WTC11 (cell line): ENCODE data around the gene RHBDL2. TPM values are rescaled to one million over a fixed set of nuclear protein-coding genes. Genes with fewer than 3 reads are reported as not detected.

Source experiments
- ATAC-seq: fragments of 200-7000 bp; cut with Tn5 transposase; 2 replicates; pipeline ENCODE4 v1.10.0; 2021; ENCODE audit warnings: mild to moderate bottlenecking, moderate library complexity
- CTCF ChIA-PET: fragments of 300-600 bp; sonication (Branson Sonifier 250); formaldehyde crosslinking; loops from one replicate; lab custom pipeline; 2021; ENCODE audit warnings: antibody characterized with exemption; lab: Charles Lee
- POLR2A ChIA-PET: fragments of 350-600 bp; sonication (Branson Sonifier 250); formaldehyde crosslinking; loops from one replicate; lab custom pipeline; 2021; ENCODE audit warnings: antibody characterized with exemption; lab: Charles Lee
- DNase-seq: peaks from one replicate; pipeline ENCODE4 v3.0.0; 2021; ENCODE audit warnings: low spot score
- H3K27ac Mint-ChIP-seq: 2 replicates; pipeline ENCODE4 v1.8.0; 2021; ENCODE audit warnings: mixed read lengths
- H3K27me3 Mint-ChIP-seq: 2 replicates; pipeline ENCODE4 v1.8.0; 2021; ENCODE audit warnings: low read depth, mild to moderate bottlenecking, moderate library complexity, mixed read lengths
- H3K36me3 Mint-ChIP-seq: 2 replicates; pipeline ENCODE4 v1.8.0; 2021; ENCODE audit warnings: mixed read lengths
- H3K4me1 Mint-ChIP-seq: 2 replicates; pipeline ENCODE4 v1.8.0; 2022; ENCODE audit warnings: mixed read lengths
- H3K4me3 Mint-ChIP-seq: 2 replicates; pipeline ENCODE4 v1.8.0; 2021; ENCODE audit warnings: mild to moderate bottlenecking, moderate library complexity, mixed read lengths
- H3K9me3 Mint-ChIP-seq: 2 replicates; pipeline ENCODE4 v1.8.0; 2021; ENCODE audit warnings: mixed read lengths
- ELF4 ChIP-seq: sonication (generic); formaldehyde crosslinking; IDR thresholded peaks from 2 replicates; pipeline ENCODE4 v1.8.1; 2022; ENCODE audit warnings: low read depth, mild to moderate bottlenecking, moderate library complexity, missing genetic modification reagents
- FOXJ3 ChIP-seq: sonication (generic); formaldehyde crosslinking; IDR thresholded peaks from 2 replicates; pipeline ENCODE4 v1.9.0; 2021; ENCODE audit warnings: missing genetic modification reagents, mild to moderate bottlenecking, borderline replicate concordance
- FOXK1 ChIP-seq: sonication (generic); formaldehyde crosslinking; IDR thresholded peaks from 2 replicates; pipeline ENCODE4 v1.8.0; 2022; ENCODE audit warnings: mild to moderate bottlenecking, moderate library complexity, missing genetic modification reagents
- HMGA2 ChIP-seq: fragments of 250-450 bp; sonication (Bioruptor Pico); IDR thresholded peaks from 2 replicates; pipeline ENCODE4 v1.4.0; 2021; ENCODE audit warnings: mild to moderate bottlenecking, moderate library complexity
- MXD4 ChIP-seq: fragments of 250-450 bp; sonication (Bioruptor Pico); IDR thresholded peaks from 2 replicates; pipeline ENCODE4 v1.8.0; 2021; ENCODE audit warnings: mild to moderate bottlenecking, moderate library complexity, borderline replicate concordance
- RELA ChIP-seq: sonication (generic); formaldehyde crosslinking; IDR thresholded peaks from 2 replicates; pipeline ENCODE4 v1.8.1; 2022; ENCODE audit warnings: missing genetic modification reagents, mild to moderate bottlenecking, borderline replicate concordance
- SMAD3 ChIP-seq: sonication (generic); formaldehyde crosslinking; IDR thresholded peaks from 2 replicates; pipeline ENCODE4 v1.8.0; 2022; ENCODE audit warnings: missing genetic modification reagents, mild to moderate bottlenecking, borderline replicate concordance
- SMAD4 ChIP-seq: sonication (generic); formaldehyde crosslinking; IDR thresholded peaks from 2 replicates; pipeline ENCODE4 v1.8.0; 2022; ENCODE audit warnings: mild to moderate bottlenecking, missing genetic modification reagents
- ZNF121 ChIP-seq: sonication (generic); formaldehyde crosslinking; IDR thresholded peaks from 2 replicates; pipeline ENCODE4 v1.8.0; 2023; ENCODE audit warnings: missing genetic modification reagents
- total RNA-seq: library from RNA; stranded (reverse); gene quantifications from 3 replicates; pipeline ENCODE4 v1.2.3, GENCODE V29; 2021
- TF ChIP-seq, protein P1 (sequence below): sonication (generic); formaldehyde crosslinking; IDR thresholded peaks from 2 replicates; pipeline ENCODE4 v1.8.1; 2022; ENCODE audit warnings: low read depth, mild to moderate bottlenecking, moderate library complexity, missing genetic modification reagents, borderline replicate concordance
- TF ChIP-seq, protein P2 (sequence below): fragments of 250-450 bp; sonication (Bioruptor Pico); conservative IDR thresholded peaks from 2 replicates; pipeline ENCODE4 v1.9.0; 2021; ENCODE audit warnings: mild to moderate bottlenecking
- TF ChIP-seq, protein P3 (sequence below): fragments of 250-450 bp; sonication (Bioruptor Pico); IDR thresholded peaks from 2 replicates; pipeline ENCODE4 v1.8.0; 2021; ENCODE audit warnings: mild to moderate bottlenecking
- TF ChIP-seq, protein P4 (sequence below): sonication (generic); formaldehyde crosslinking; IDR thresholded peaks from 2 replicates; pipeline ENCODE4 v1.8.1; 2023; ENCODE audit warnings: mild to moderate bottlenecking, missing genetic modification reagents, borderline replicate concordance
- TF ChIP-seq, protein P5 (sequence below): sonication (generic); formaldehyde crosslinking; conservative IDR thresholded peaks from 2 replicates; pipeline ENCODE4 v1.8.1; 2023; ENCODE audit warnings: mild to moderate bottlenecking, low read depth, missing genetic modification reagents, moderate library complexity
- TF ChIP-seq, protein P6 (sequence below): fragments of 250-450 bp; sonication (Bioruptor Pico); IDR thresholded peaks from 2 replicates; pipeline ENCODE4 v2.1.2; 2022; ENCODE audit warnings: mild to moderate bottlenecking, moderate library complexity
- TF ChIP-seq, protein P7 (sequence below): sonication (generic); formaldehyde crosslinking; IDR thresholded peaks from 2 replicates; pipeline ENCODE4 v1.8.0; 2023; ENCODE audit warnings: missing genetic modification reagents, mild to moderate bottlenecking, borderline replicate concordance

RHBDL2 gene
- total RNA-seq, 1 experiment from 2014 or later = 0.26 TPM

DNA sequence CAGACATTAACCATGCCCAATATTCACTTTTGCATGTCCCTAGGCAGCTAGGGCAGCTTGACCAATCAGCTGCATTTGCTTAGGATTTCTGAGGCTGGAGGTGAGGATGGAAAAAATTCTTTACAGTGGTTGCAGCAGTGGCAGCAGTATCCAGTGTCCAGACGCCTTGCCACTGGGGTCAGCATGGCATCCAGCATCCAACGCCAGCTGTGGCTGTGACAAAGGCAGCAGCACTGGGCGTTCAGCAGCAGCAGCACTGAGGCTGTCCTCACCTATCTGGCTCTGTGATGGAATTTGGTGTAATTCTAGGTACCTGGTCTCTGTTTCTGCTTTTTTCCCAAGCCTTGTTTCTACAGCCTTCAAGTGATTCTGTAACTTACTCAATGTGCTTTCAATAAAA is 15.5 kb downstream of the RHBDL2 start:
- Mint-ChIP-seq H3K4me3 (no peak overlapping the region), H3K27ac (no peak overlapping the region), H3K36me3 (no peaks in the 10 kb centered on the region), H3K27me3 (no peaks in the 10 kb centered on the region), H3K4me1 (peaks cover 5% of the 10 kb centered on the region), H3K9me3 (no peaks in the 10 kb centered on the region)
- DNase-seq = no peak
- POLR2A ChIA-PET = no interaction called here
- CTCF ChIA-PET = no interaction called here
- TF ChIP-seq RELA = no peak
- no peak for TF ChIP-seq ELF4 (CRISPR knock-in tag)
- no peak for TF ChIP-seq SMAD4
- TF ChIP-seq, protein P1, sequence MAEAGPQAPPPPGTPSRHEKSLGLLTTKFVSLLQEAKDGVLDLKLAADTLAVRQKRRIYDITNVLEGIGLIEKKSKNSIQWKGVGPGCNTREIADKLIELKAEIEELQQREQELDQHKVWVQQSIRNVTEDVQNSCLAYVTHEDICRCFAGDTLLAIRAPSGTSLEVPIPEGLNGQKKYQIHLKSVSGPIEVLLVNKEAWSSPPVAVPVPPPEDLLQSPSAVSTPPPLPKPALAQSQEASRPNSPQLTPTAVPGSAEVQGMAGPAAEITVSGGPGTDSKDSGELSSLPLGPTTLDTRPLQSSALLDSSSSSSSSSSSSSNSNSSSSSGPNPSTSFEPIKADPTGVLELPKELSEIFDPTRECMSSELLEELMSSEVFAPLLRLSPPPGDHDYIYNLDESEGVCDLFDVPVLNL (CRISPR knock-in tag) = no peak
- no peak for TF ChIP-seq HMGA2 (CRISPR knock-in tag)
- TF ChIP-seq, protein P2, sequence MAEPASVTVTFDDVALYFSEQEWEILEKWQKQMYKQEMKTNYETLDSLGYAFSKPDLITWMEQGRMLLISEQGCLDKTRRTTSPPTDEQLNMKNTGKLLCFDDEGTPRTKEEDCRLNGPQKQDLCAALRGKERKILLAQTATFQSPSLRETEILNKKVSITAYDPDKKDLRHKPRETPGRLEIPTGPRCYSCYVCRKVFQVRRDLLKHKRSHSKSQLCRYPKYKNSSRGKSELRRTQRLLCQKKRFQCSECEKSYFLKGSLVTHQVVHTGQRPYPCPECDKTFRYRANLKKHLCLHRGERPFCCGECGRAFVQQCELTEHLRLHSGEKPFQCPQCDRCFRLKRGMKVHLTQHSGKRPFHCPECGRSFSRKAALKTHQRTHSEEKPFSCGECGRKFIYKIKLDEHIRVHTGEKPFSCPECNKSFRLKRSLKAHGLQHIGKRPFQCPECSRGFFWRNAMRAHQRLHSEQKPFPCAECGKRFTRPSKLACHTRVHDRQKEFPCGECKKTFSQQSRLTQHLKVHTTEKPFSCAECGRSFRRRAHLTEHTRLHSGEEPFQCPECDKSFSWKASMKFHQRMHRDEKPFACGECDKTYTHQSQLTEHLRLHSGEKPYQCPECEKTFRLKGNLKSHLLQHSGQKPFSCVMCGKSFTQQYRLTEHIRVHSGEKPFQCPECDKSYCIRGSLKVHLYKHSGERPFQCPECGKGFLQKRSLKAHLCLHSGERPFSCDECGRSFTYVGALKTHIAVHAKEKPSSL (CRISPR knock-in tag) = no peak
- TF ChIP-seq, protein P3, sequence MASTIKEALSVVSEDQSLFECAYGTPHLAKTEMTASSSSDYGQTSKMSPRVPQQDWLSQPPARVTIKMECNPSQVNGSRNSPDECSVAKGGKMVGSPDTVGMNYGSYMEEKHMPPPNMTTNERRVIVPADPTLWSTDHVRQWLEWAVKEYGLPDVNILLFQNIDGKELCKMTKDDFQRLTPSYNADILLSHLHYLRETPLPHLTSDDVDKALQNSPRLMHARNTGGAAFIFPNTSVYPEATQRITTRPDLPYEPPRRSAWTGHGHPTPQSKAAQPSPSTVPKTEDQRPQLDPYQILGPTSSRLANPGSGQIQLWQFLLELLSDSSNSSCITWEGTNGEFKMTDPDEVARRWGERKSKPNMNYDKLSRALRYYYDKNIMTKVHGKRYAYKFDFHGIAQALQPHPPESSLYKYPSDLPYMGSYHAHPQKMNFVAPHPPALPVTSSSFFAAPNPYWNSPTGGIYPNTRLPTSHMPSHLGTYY = no peak
- TF ChIP-seq, protein P4, sequence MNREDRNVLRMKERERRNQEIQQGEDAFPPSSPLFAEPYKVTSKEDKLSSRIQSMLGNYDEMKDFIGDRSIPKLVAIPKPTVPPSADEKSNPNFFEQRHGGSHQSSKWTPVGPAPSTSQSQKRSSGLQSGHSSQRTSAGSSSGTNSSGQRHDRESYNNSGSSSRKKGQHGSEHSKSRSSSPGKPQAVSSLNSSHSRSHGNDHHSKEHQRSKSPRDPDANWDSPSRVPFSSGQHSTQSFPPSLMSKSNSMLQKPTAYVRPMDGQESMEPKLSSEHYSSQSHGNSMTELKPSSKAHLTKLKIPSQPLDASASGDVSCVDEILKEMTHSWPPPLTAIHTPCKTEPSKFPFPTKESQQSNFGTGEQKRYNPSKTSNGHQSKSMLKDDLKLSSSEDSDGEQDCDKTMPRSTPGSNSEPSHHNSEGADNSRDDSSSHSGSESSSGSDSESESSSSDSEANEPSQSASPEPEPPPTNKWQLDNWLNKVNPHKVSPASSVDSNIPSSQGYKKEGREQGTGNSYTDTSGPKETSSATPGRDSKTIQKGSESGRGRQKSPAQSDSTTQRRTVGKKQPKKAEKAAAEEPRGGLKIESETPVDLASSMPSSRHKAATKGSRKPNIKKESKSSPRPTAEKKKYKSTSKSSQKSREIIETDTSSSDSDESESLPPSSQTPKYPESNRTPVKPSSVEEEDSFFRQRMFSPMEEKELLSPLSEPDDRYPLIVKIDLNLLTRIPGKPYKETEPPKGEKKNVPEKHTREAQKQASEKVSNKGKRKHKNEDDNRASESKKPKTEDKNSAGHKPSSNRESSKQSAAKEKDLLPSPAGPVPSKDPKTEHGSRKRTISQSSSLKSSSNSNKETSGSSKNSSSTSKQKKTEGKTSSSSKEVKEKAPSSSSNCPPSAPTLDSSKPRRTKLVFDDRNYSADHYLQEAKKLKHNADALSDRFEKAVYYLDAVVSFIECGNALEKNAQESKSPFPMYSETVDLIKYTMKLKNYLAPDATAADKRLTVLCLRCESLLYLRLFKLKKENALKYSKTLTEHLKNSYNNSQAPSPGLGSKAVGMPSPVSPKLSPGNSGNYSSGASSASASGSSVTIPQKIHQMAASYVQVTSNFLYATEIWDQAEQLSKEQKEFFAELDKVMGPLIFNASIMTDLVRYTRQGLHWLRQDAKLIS (CRISPR knock-in tag) = no peak
- TF ChIP-seq, protein P5, sequence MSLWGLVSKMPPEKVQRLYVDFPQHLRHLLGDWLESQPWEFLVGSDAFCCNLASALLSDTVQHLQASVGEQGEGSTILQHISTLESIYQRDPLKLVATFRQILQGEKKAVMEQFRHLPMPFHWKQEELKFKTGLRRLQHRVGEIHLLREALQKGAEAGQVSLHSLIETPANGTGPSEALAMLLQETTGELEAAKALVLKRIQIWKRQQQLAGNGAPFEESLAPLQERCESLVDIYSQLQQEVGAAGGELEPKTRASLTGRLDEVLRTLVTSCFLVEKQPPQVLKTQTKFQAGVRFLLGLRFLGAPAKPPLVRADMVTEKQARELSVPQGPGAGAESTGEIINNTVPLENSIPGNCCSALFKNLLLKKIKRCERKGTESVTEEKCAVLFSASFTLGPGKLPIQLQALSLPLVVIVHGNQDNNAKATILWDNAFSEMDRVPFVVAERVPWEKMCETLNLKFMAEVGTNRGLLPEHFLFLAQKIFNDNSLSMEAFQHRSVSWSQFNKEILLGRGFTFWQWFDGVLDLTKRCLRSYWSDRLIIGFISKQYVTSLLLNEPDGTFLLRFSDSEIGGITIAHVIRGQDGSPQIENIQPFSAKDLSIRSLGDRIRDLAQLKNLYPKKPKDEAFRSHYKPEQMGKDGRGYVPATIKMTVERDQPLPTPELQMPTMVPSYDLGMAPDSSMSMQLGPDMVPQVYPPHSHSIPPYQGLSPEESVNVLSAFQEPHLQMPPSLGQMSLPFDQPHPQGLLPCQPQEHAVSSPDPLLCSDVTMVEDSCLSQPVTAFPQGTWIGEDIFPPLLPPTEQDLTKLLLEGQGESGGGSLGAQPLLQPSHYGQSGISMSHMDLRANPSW = no peak
- no peak for TF ChIP-seq ZNF121 (CRISPR knock-in tag)
- TF ChIP-seq FOXK1 = no peak
- no peak for TF ChIP-seq FOXJ3 (CRISPR knock-in tag)
- no peak for TF ChIP-seq SMAD3
- TF ChIP-seq, protein P6, sequence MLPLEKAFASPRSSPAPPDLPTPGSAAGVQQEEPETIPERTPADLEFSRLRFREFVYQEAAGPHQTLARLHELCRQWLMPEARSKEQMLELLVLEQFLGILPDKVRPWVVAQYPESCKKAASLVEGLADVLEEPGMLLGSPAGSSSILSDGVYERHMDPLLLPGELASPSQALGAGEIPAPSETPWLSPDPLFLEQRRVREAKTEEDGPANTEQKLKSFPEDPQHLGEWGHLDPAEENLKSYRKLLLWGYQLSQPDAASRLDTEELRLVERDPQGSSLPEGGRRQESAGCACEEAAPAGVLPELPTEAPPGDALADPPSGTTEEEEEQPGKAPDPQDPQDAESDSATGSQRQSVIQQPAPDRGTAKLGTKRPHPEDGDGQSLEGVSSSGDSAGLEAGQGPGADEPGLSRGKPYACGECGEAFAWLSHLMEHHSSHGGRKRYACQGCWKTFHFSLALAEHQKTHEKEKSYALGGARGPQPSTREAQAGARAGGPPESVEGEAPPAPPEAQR (CRISPR knock-in tag) = no peak
- TF ChIP-seq MXD4 (CRISPR knock-in tag) = no peak
- TF ChIP-seq, protein P7, sequence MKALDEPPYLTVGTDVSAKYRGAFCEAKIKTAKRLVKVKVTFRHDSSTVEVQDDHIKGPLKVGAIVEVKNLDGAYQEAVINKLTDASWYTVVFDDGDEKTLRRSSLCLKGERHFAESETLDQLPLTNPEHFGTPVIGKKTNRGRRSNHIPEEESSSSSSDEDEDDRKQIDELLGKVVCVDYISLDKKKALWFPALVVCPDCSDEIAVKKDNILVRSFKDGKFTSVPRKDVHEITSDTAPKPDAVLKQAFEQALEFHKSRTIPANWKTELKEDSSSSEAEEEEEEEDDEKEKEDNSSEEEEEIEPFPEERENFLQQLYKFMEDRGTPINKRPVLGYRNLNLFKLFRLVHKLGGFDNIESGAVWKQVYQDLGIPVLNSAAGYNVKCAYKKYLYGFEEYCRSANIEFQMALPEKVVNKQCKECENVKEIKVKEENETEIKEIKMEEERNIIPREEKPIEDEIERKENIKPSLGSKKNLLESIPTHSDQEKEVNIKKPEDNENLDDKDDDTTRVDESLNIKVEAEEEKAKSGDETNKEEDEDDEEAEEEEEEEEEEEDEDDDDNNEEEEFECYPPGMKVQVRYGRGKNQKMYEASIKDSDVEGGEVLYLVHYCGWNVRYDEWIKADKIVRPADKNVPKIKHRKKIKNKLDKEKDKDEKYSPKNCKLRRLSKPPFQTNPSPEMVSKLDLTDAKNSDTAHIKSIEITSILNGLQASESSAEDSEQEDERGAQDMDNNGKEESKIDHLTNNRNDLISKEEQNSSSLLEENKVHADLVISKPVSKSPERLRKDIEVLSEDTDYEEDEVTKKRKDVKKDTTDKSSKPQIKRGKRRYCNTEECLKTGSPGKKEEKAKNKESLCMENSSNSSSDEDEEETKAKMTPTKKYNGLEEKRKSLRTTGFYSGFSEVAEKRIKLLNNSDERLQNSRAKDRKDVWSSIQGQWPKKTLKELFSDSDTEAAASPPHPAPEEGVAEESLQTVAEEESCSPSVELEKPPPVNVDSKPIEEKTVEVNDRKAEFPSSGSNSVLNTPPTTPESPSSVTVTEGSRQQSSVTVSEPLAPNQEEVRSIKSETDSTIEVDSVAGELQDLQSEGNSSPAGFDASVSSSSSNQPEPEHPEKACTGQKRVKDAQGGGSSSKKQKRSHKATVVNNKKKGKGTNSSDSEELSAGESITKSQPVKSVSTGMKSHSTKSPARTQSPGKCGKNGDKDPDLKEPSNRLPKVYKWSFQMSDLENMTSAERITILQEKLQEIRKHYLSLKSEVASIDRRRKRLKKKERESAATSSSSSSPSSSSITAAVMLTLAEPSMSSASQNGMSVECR (CRISPR knock-in tag) = no peak
- no peak for ATAC-seq
